Endothelial cell of umbilical vein (primary cell): ENCODE measurements around the gene LIN28B.

Experiments
- FOS ChIP-seq: IDR thresholded peaks from 2 replicates; pipeline ENCODE4 v1.6.1; 2011; ENCODE audit warnings: mild to moderate bottlenecking, low read length, moderate library complexity, borderline replicate concordance; ENCODE audit not compliant: insufficient read depth
- GATA2 ChIP-seq: IDR thresholded peaks from 2 replicates; pipeline ENCODE4 v1.7.0; 2011; ENCODE audit warnings: low read depth, mild to moderate bottlenecking, moderate library complexity, mixed read lengths, low read length; ENCODE audit not compliant: insufficient read length, insufficient read depth
- POLR2A ChIP-seq: IDR thresholded peaks from 2 replicates; pipeline ENCODE4 v1.6.1; 2012; ENCODE audit warnings: low read depth, mild to moderate bottlenecking, control low read depth, low read length
- POLR2AphosphoS5 ChIP-seq: IDR thresholded peaks from 2 replicates; pipeline ENCODE4 v1.6.1; 2012; ENCODE audit warnings: low read depth, mild to moderate bottlenecking, control low read depth, low read length, moderate library complexity; ENCODE audit not compliant: insufficient read depth
- TF ChIP-seq, protein P1 (sequence below), 2 donors: IDR thresholded peaks; 1 replicate in 1 of 2; 2 replicates in 1 of 2; pipeline ENCODE4 v1.5.1; 2011; ENCODE audit warnings: low read length in 2 of 2, mild to moderate bottlenecking in 2 of 2, moderate library complexity in 2 of 2, control low read depth in 1 of 2, inconsistent platforms in 1 of 2, low read depth in 1 of 2; ENCODE audit not compliant: insufficient read depth in 1 of 2; ENCODE audit errors: extremely low read depth in 1 of 2
- TF ChIP-seq, protein P2 (sequence below): IDR thresholded peaks from 2 replicates; pipeline ENCODE4 v1.6.1; 2011; ENCODE audit not compliant: insufficient read depth, insufficient read length

DNA sequence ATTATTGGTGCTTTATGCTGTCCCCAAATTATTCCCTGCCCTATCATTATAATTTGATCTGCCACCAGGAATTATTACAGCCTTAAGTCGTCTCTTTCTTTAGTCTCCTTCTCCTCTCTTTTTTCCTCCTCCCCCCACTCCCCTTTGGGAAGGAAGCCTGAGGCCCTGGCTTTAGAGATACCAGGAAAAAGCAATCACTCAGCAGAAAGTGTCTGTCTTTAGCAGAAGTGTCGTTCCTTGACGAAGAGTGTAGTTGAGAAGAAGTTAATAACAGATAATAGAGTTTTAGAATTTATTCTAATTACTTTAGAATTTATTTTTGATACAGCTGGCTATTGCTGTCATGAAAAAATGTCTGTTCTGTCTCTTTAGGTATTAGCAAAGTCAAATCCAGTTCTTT is 16.5 kb downstream of the LIN28B start:
- TF ChIP-seq POLR2A (no peak), POLR2AphosphoS5 (no peak), FOS (no peak), GATA2 (no peak)
- TF ChIP-seq, protein P1, sequence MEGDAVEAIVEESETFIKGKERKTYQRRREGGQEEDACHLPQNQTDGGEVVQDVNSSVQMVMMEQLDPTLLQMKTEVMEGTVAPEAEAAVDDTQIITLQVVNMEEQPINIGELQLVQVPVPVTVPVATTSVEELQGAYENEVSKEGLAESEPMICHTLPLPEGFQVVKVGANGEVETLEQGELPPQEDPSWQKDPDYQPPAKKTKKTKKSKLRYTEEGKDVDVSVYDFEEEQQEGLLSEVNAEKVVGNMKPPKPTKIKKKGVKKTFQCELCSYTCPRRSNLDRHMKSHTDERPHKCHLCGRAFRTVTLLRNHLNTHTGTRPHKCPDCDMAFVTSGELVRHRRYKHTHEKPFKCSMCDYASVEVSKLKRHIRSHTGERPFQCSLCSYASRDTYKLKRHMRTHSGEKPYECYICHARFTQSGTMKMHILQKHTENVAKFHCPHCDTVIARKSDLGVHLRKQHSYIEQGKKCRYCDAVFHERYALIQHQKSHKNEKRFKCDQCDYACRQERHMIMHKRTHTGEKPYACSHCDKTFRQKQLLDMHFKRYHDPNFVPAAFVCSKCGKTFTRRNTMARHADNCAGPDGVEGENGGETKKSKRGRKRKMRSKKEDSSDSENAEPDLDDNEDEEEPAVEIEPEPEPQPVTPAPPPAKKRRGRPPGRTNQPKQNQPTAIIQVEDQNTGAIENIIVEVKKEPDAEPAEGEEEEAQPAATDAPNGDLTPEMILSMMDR (IDR thresholded peaks at IDR 0.05; ENCODE audit: extremely low read depth in 1 of 2, insufficient read depth in 1 of 2, low read depth in 1 of 2, low read length in 2 of 2), result no peak
- TF ChIP-seq, protein P2, sequence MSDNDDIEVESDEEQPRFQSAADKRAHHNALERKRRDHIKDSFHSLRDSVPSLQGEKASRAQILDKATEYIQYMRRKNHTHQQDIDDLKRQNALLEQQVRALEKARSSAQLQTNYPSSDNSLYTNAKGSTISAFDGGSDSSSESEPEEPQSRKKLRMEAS, result no peak
